MCF 10A (cell line): Measurements from ENCODE around the gene ZDHHC5. TPM values are rescaled to one million over a fixed set of nuclear protein-coding genes. Genes with fewer than 3 reads are reported as not detected.
A peak's percentile ranks its signal among the peaks of the same experiment; 100 is the strongest.

Source experiments
- BruUV-seq: library from RNA; stranded (reverse); fragments of 400-500 nt; replicated peaks from 2 replicates; lab custom pipeline; 2021; lab: Mats Ljungman, UMichigan
- CTCF ChIA-PET: fragments of 300-600 bp; sonication (Branson Sonifier 250); formaldehyde crosslinking; extraction: SDS; loops from one replicate; lab custom pipeline; 2021; ENCODE audit warnings: antibody characterized with exemption, inconsistent platforms; lab: Yijun Ruan, JAX
- POLR2A ChIA-PET: fragments of 300-600, 350-650 bp; sonication (Branson Sonifier 250); formaldehyde crosslinking; extraction: SDS; loops from one replicate; lab custom pipeline; 2020; ENCODE audit warnings: antibody characterized with exemption, inconsistent platforms; lab: Yijun Ruan, JAX
- DNase-seq: peaks from one replicate; pipeline ENCODE4 v3.0.0-alpha.2; 2018; ENCODE audit not compliant: unreplicated experiment
- H3K27ac Mint-ChIP-seq: one replicate; pipeline ENCODE4 v1.8.0; 2022; ENCODE audit warnings: mild to moderate bottlenecking, low read depth, mixed read lengths; ENCODE audit not compliant: unreplicated experiment
- H3K27me3 Mint-ChIP-seq: one replicate; pipeline ENCODE4 v1.8.0; 2022; ENCODE audit warnings: mixed read lengths; ENCODE audit not compliant: insufficient read depth, unreplicated experiment
- H3K36me3 Mint-ChIP-seq: one replicate; pipeline ENCODE4 v1.8.0; 2022; ENCODE audit warnings: mild to moderate bottlenecking, moderate library complexity, mixed read lengths; ENCODE audit not compliant: insufficient read depth, unreplicated experiment
- H3K4me1 Mint-ChIP-seq: one replicate; pipeline ENCODE4 v1.8.0; 2022; ENCODE audit warnings: mixed read lengths; ENCODE audit not compliant: insufficient read depth, unreplicated experiment
- H3K4me3 Mint-ChIP-seq: one replicate; pipeline ENCODE4 v1.8.0; 2022; ENCODE audit warnings: mild to moderate bottlenecking, moderate library complexity, mixed read lengths; ENCODE audit not compliant: unreplicated experiment
- H3K9me3 Mint-ChIP-seq: one replicate; pipeline ENCODE4 v1.8.0; 2022; ENCODE audit warnings: mixed read lengths; ENCODE audit not compliant: unreplicated experiment
- CTCF ChIP-seq: fragments of 200-600 bp; IDR thresholded peaks from one replicate; pipeline ENCODE4 v1.8.0; 2022; ENCODE audit warnings: antibody characterized with exemption, mild to moderate bottlenecking; ENCODE audit not compliant: unreplicated experiment
- intact Hi-C: fragments of 100-400 bp; cut with micrococcal nuclease; formaldehyde crosslinking; loops from 2 replicates; pipeline ENCODE4 v1.14.1; 2022
- total RNA-seq: library from RNA; stranded (reverse); gene quantifications from 2 replicates; pipeline ENCODE4 v1.2.3, GENCODE V29; 2022

The ZDHHC5 gene
- total RNA-seq, 1 experiment from 2014 or later, result 73.8 TPM

- H3K36me3 Mint-ChIP-seq, result peaks cover 24% of the 10 kb centered on the region
- intact Hi-C loops, result no loop called here
- H3K27ac Mint-ChIP-seq, result peak overlapping the region; percentile 96
- POLR2A ChIA-PET, result interaction anchor here (0.6 to 4.2 kb wide), 6 partner anchors 16 to 335 kb away, joined by 3 to 31 read pairs (median 4); partner anchors contain the start of gene UBE2L6
- peaks cover 5% of the 10 kb centered on the region for H3K4me1 Mint-ChIP-seq
- no peak for TF ChIP-seq CTCF
- peak overlapping the region; percentile 92 for H3K4me3 Mint-ChIP-seq
- no peaks in the 10 kb centered on the region for H3K27me3 Mint-ChIP-seq
- no peaks in the 10 kb centered on the region for H3K9me3 Mint-ChIP-seq
- no peak for DNase-seq
- CTCF ChIA-PET, result interaction anchor here (0.7 to 13.5 kb wide), 10 partner anchors 8 to 293 kb away, joined by 3 to 315 read pairs (median 16); partner anchors contain the start of genes RTN4RL2 and UBE2L6
- no TSS peak for BruUV-seq
These were observed 29.0 kb upstream of the ZDHHC5 start for GRCh38 chr11:57638811-57639320.

- Mint-ChIP-seq H3K27me3 (no peaks in the 10 kb centered on the region), H3K4me3 (peak overlapping the region; percentile 92), H3K4me1 (peaks cover 5% of the 10 kb centered on the region), H3K27ac (peak overlapping the region; percentile 96), H3K9me3 (no peaks in the 10 kb centered on the region), H3K36me3 (peaks cover 24% of the 10 kb centered on the region)
- ChIA-PET CTCF (interaction anchor here (0.6 to 13.5 kb wide), 25 partner anchors 8 to 873 kb away, joined by 3 to 315 read pairs (median 4); partner anchors contain the start of genes RTN4RL2, SSRP1 and UBE2L6), POLR2A (interaction anchor here (0.6 to 4.2 kb wide), 3 partner anchors 17 to 336 kb away, joined by 4 to 31 read pairs (median 5); partner anchors contain the start of gene UBE2L6)
- no peak for TF ChIP-seq CTCF
- no TSS peak for BruUV-seq
- no peak for DNase-seq
- intact Hi-C loops, result loop anchor here (5.0 kb wide), 1 partner anchor 292 kb away; no protein-coding TSS in a partner anchor
These were observed 28.4 kb upstream of the ZDHHC5 start for GRCh38 chr11:57639321-57640067.

GRCh38 chr11:57640068-57640800 is 27.7 kb upstream of the ZDHHC5 start:
- intact Hi-C loops, result loop anchor here (5.0 kb wide), 1 partner anchor 293 kb away; no protein-coding TSS in a partner anchor
- CTCF ChIA-PET, result interaction anchor here (0.6 to 13.5 kb wide), 47 partner anchors 8 to 873 kb away, joined by 3 to 315 read pairs (median 4); partner anchors contain the start of genes RTN4RL2, SSRP1, UBE2L6 and YPEL4
- H3K36me3 Mint-ChIP-seq, result peaks cover 24% of the 10 kb centered on the region
- peaks cover 5% of the 10 kb centered on the region for H3K4me1 Mint-ChIP-seq
- BruUV-seq, result no TSS peak
- H3K9me3 Mint-ChIP-seq, result no peaks in the 10 kb centered on the region
- DNase-seq, result no peak
- peak overlapping the region; percentile 92 for H3K4me3 Mint-ChIP-seq
- POLR2A ChIA-PET, result interaction anchor here (1.2 to 4.2 kb wide), 3 partner anchors 17 to 315 kb away, joined by 3 to 31 read pairs (median 4); partner anchors contain the start of genes TNKS1BP1 and UBE2L6
- peak overlapping the region; percentile 96 for H3K27ac Mint-ChIP-seq
- no peaks in the 10 kb centered on the region for H3K27me3 Mint-ChIP-seq
- TF ChIP-seq CTCF, result no peak
